HepG2 (cell line): ENCODE data around the gene TNFSF12. TPM values are rescaled to one million over a fixed set of nuclear protein-coding genes. Genes with fewer than 3 reads are reported as not detected.

Experiments
- BHLHE40 ChIP-seq: IDR thresholded peaks from 2 replicates; pipeline ENCODE4 v1.6.1; 2011; ENCODE audit warnings: low read length, improper control_type of control experiment
- CREM ChIP-seq, 2 experiments: sonication (generic) in 1 of 2; formaldehyde crosslinking in 1 of 2; IDR thresholded peaks; 2 replicates each; pipeline versions ENCODE4 v1.4.0 to v1.6.1; 2016 to 2020; ENCODE audit warnings: antibody characterized with exemption in 1 of 2, mild to moderate bottlenecking in 1 of 2, missing genetic modification reagents in 1 of 2
- GABPA ChIP-seq, 2 experiments: IDR thresholded peaks; 2 replicates each; pipeline ENCODE4 v1.6.1; 2011 to 2016; ENCODE audit warnings: low read depth in 2 of 2, low read length in 1 of 2, missing biosample characterization in 1 of 2, missing genetic modification characterization in 1 of 2
- HNRNPLL ChIP-seq: fragments of 200-400 bp; formaldehyde crosslinking; IDR thresholded peaks from 2 replicates; pipeline ENCODE4 v1.6.1; 2017; ENCODE audit warnings: mild to moderate bottlenecking, low read depth, low read length; ENCODE audit not compliant: poor library complexity, severe bottlenecking
- HOXD1 ChIP-seq: sonication (generic); formaldehyde crosslinking; IDR thresholded peaks from 2 replicates; pipeline ENCODE4 v1.5.0; 2020; ENCODE audit warnings: missing genetic modification reagents
- JUNB ChIP-seq: sonication (generic); formaldehyde crosslinking; IDR thresholded peaks from 2 replicates; pipeline ENCODE4 v1.8.0; 2022; ENCODE audit warnings: missing genetic modification reagents, mild to moderate bottlenecking, borderline replicate concordance
- NBN ChIP-seq: fragments of 450-650 bp; conservative IDR thresholded peaks from 2 replicates; pipeline ENCODE4 v1.6.1; 2017
- PRMT3 ChIP-seq: sonication (generic); formaldehyde crosslinking; IDR thresholded peaks from 2 replicates; pipeline ENCODE4 v1.8.1; 2022; ENCODE audit warnings: low read depth, mild to moderate bottlenecking, moderate library complexity, missing genetic modification reagents, borderline replicate concordance
- RNF219 ChIP-seq: sonication (generic); formaldehyde crosslinking; IDR thresholded peaks from 2 replicates; pipeline ENCODE4 v1.5.0; 2020; ENCODE audit warnings: mild to moderate bottlenecking, missing genetic modification reagents
- SALL1 ChIP-seq: sonication (generic); formaldehyde crosslinking; IDR thresholded peaks from 2 replicates; pipeline ENCODE4 v1.8.0; 2022; ENCODE audit warnings: mild to moderate bottlenecking, missing genetic modification reagents
- SIX1 ChIP-seq: sonication (generic); formaldehyde crosslinking; IDR thresholded peaks from 2 replicates; pipeline ENCODE4 v1.4.0; 2020; ENCODE audit warnings: missing genetic modification reagents, borderline replicate concordance
- TEAD2 ChIP-seq: sonication (generic); formaldehyde crosslinking; IDR thresholded peaks from 2 replicates; pipeline ENCODE4 v1.9.0; 2021; ENCODE audit warnings: missing genetic modification reagents
- TOPORS ChIP-seq: sonication (generic); formaldehyde crosslinking; IDR thresholded peaks from 2 replicates; pipeline ENCODE4 v1.8.0; 2023; ENCODE audit warnings: mild to moderate bottlenecking, missing genetic modification reagents
- ZBTB26 ChIP-seq: IDR thresholded peaks from 2 replicates; pipeline ENCODE4 v1.6.1; 2016; ENCODE audit warnings: missing compliant biosample characterization, missing genetic modification reagents, borderline replicate concordance
- ZFX ChIP-seq: sonication (generic); formaldehyde crosslinking; IDR thresholded peaks from 2 replicates; pipeline ENCODE4 v1.4.0; 2020; ENCODE audit warnings: mild to moderate bottlenecking, low read depth, missing genetic modification reagents, moderate library complexity
- ZNF136 ChIP-seq: sonication (generic); formaldehyde crosslinking; IDR thresholded peaks from 2 replicates; pipeline ENCODE4 v1.8.1; 2022; ENCODE audit warnings: low read depth, mild to moderate bottlenecking, moderate library complexity, missing genetic modification reagents
- ZNF777 ChIP-seq: sonication (generic); formaldehyde crosslinking; IDR thresholded peaks from 2 replicates; pipeline ENCODE4 v1.4.0; 2020; ENCODE audit warnings: missing genetic modification reagents
- polyA plus RNA-seq, 8 experiments: library from polyadenylated mRNA; depleted of rRNA in 3 of 8; stranded (reverse) in 7 of 8; unstranded in 1 of 8; fragments of >200 nt; fragmentation: Illumina TruSeq in 4 of 8; extraction: Trizol in 4 of 8; gene quantifications; 2 replicates each; pipeline versions ENCODE4 v1.2.1 to v1.2.3, GENCODE V29; 2011 to 2016; ENCODE audit warnings: low read depth in 4 of 8, missing spikeins in 1 of 8, mixed read lengths in 1 of 8; ENCODE audit not compliant: insufficient read depth in 1 of 8
- total RNA-seq, 5 experiments: library from RNA; depleted of rRNA; stranded (reverse); fragments of >200 nt; fragmentation: Illumina TruSeq; extraction: Trizol; gene quantifications; 2 replicates each; pipeline ENCODE4 v1.2.3, GENCODE V29; 2016; ENCODE audit warnings: low read depth in 1 of 5
- TF ChIP-seq, protein P1 (sequence below): sonication (generic); formaldehyde crosslinking; IDR thresholded peaks from 2 replicates; pipeline ENCODE4 v1.4.0; 2020; ENCODE audit warnings: missing genetic modification reagents

Gene TNFSF12
- total and polyA plus RNA-seq, 2 of the 13 experiments (the other 11 are each of a cell fraction or from before 2014, with no cell fraction given): 0.93 to 7.2 TPM

GRCh38 chr17:7583253-7584109 is 34.6 kb downstream of the TNFSF12 start, which contains the start of gene MPDU1 (continued):
- peak; percentile 83 for TF ChIP-seq HNRNPLL
- TF ChIP-seq, protein P1, sequence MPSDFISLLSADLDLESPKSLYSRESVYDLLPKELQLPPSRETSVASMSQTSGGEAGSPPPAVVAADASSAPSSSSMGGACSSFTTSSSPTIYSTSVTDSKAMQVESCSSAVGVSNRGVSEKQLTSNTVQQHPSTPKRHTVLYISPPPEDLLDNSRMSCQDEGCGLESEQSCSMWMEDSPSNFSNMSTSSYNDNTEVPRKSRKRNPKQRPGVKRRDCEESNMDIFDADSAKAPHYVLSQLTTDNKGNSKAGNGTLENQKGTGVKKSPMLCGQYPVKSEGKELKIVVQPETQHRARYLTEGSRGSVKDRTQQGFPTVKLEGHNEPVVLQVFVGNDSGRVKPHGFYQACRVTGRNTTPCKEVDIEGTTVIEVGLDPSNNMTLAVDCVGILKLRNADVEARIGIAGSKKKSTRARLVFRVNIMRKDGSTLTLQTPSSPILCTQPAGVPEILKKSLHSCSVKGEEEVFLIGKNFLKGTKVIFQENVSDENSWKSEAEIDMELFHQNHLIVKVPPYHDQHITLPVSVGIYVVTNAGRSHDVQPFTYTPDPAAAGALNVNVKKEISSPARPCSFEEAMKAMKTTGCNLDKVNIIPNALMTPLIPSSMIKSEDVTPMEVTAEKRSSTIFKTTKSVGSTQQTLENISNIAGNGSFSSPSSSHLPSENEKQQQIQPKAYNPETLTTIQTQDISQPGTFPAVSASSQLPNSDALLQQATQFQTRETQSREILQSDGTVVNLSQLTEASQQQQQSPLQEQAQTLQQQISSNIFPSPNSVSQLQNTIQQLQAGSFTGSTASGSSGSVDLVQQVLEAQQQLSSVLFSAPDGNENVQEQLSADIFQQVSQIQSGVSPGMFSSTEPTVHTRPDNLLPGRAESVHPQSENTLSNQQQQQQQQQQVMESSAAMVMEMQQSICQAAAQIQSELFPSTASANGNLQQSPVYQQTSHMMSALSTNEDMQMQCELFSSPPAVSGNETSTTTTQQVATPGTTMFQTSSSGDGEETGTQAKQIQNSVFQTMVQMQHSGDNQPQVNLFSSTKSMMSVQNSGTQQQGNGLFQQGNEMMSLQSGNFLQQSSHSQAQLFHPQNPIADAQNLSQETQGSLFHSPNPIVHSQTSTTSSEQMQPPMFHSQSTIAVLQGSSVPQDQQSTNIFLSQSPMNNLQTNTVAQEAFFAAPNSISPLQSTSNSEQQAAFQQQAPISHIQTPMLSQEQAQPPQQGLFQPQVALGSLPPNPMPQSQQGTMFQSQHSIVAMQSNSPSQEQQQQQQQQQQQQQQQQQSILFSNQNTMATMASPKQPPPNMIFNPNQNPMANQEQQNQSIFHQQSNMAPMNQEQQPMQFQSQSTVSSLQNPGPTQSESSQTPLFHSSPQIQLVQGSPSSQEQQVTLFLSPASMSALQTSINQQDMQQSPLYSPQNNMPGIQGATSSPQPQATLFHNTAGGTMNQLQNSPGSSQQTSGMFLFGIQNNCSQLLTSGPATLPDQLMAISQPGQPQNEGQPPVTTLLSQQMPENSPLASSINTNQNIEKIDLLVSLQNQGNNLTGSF: peak; percentile 83
- TF ChIP-seq TEAD2 (CRISPR knock-in tag): no peak; the same call in 1 of the 2 replicates
- TF ChIP-seq ZNF136 (CRISPR knock-in tag): peak; percentile 78; the same call in 1 of the 2 replicates
- TF ChIP-seq PRMT3 (CRISPR knock-in tag): peak; percentile 50; the same call in 1 of the 2 replicates
- peak; percentile 79 for TF ChIP-seq ZFX (CRISPR knock-in tag)
- no peak; the same call in 1 of the 2 replicates for TF ChIP-seq ZBTB26 (CRISPR knock-in tag)
- peak; percentile 70 for TF ChIP-seq ZNF777 (CRISPR knock-in tag)
- no peak for TF ChIP-seq SIX1 (CRISPR knock-in tag)
- TF ChIP-seq HOXD1: peak; percentile 79
- TF ChIP-seq TOPORS (CRISPR knock-in tag): peak; percentile 73; the same call in 1 of the 2 replicates
- TF ChIP-seq GABPA (IDR thresholded peaks at IDR 0.05; ENCODE audit: low read depth, low read length): peak; percentile 77
- TF ChIP-seq GABPA (CRISPR knock-in tag; IDR thresholded peaks at IDR 0.05; ENCODE audit: low read depth): peak; percentile 97
- no peak for TF ChIP-seq BHLHE40
- TF ChIP-seq NBN: no peak
- TF ChIP-seq JUNB: no peak
- TF ChIP-seq RNF219 (CRISPR knock-in tag): 0 out of 2 replicates have a peak, but pooled peaks have one; percentile 73
- peak; percentile 75; the same call in 1 of the 2 replicates for TF ChIP-seq CREM (IDR thresholded peaks at IDR 0.05)
- TF ChIP-seq CREM (CRISPR knock-in tag; IDR thresholded peaks at IDR 0.05): no peak
- peak; percentile 69 for TF ChIP-seq SALL1 (CRISPR knock-in tag)
